Smooth muscle cell (in vitro differentiated cells): Measurements from ENCODE around the gene SLTM. TPM values are rescaled to one million over a fixed set of nuclear protein-coding genes. Genes with fewer than 3 reads are reported as not detected.

Source experiments
- DNase-seq: peaks from one replicate; lab custom pipeline; 2025; ENCODE audit not compliant: unreplicated experiment; lab: John Stamatoyannopoulos, UW
- H2AFZ ChIP-seq: fragments of 200-600 bp; sonication (generic); 2 replicates; pipeline ENCODE4 v1.6.0; 2016; ENCODE audit warnings: antibody characterized with exemption, low read depth, mild to moderate bottlenecking
- H3F3A ChIP-seq: fragments of 200-600 bp; sonication (generic); 2 replicates; pipeline ENCODE4 v1.6.0; 2017; ENCODE audit warnings: antibody characterized with exemption, low read depth
- H3K27ac ChIP-seq: fragments of 200-600 bp; sonication (generic); 2 replicates; pipeline ENCODE4 v1.5.1; 2016; ENCODE audit warnings: low read depth, mild to moderate bottlenecking
- H3K27me3 ChIP-seq: fragments of 200-600 bp; sonication (generic); 2 replicates; pipeline ENCODE4 v1.6.1; 2016; ENCODE audit warnings: low read depth, mild to moderate bottlenecking
- H3K36me3 ChIP-seq: fragments of 200-600 bp; sonication (generic); 2 replicates; pipeline ENCODE4 v1.5.1; 2016; ENCODE audit warnings: low read depth
- H3K4me1 ChIP-seq: fragments of 200-600 bp; sonication (generic); 2 replicates; pipeline ENCODE4 v1.5.1; 2016; ENCODE audit warnings: low read depth
- H3K4me2 ChIP-seq: fragments of 200-600 bp; sonication (generic); 2 replicates; pipeline ENCODE4 v1.6.0; 2016; ENCODE audit warnings: mild to moderate bottlenecking
- H3K4me3 ChIP-seq: fragments of 200-600 bp; sonication (generic); 2 replicates; pipeline ENCODE4 v1.5.1; 2016; ENCODE audit warnings: mild to moderate bottlenecking
- H3K79me2 ChIP-seq: fragments of 200-600 bp; sonication (generic); 2 replicates; pipeline ENCODE4 v1.6.0; 2016; ENCODE audit warnings: low read depth, mild to moderate bottlenecking
- H3K9ac ChIP-seq: fragments of 200-600 bp; sonication (generic); 2 replicates; pipeline ENCODE4 v1.6.0; 2016; ENCODE audit warnings: low read depth
- H3K9me3 ChIP-seq: fragments of 200-600 bp; sonication (generic); replicated peaks from 2 replicates; pipeline ENCODE4 v1.5.1; 2016; ENCODE audit warnings: low read depth
- H4K20me1 ChIP-seq: fragments of 200-600 bp; sonication (generic); 2 replicates; pipeline ENCODE4 v1.6.0; 2016; ENCODE audit warnings: low read depth
- CTCF ChIP-seq: fragments of 200-600 bp; sonication (generic); IDR thresholded peaks from 2 replicates; pipeline ENCODE4 v1.5.1; 2017; ENCODE audit warnings: borderline replicate concordance, mild to moderate bottlenecking, antibody characterized with exemption; ENCODE audit not compliant: insufficient read depth, poor library complexity, severe bottlenecking
- WGBS: methylation state at CpG from one replicate; pipeline ENCODE4 v1.1.7; 2016; ENCODE audit warnings: low lambda C conversion rate; 5-methylcytosine and 5-hydroxymethylcytosine counted together
- polyA plus RNA-seq: library from polyadenylated mRNA; unstranded; fragments of >200 nt; fragmentation: Nextera tagmentation; extraction: Ambion mirVana; gene quantifications from 2 replicates; pipeline ENCODE4 v1.2.1, GENCODE V29; 2016
- total RNA-seq: library from RNA; depleted of rRNA; stranded (reverse); fragments of >200 nt; gene quantifications from 2 replicates; pipeline ENCODE4 v1.2.3, GENCODE V29; 2014

SLTM gene
- total and polyA plus RNA-seq, 2 experiments from 2014 or later: 43.8 to 56.8 TPM

GRCh38 chr15:58932710-58933280, 684 bp downstream of the SLTM start:
- peaks cover 16% of the 10 kb centered on the region for H3F3A ChIP-seq
- peaks cover 51% of the 10 kb centered on the region for H3K79me2 ChIP-seq
- under 1% methylated on average over 27 of the region's 37 CpGs for WGBS

DNA sequence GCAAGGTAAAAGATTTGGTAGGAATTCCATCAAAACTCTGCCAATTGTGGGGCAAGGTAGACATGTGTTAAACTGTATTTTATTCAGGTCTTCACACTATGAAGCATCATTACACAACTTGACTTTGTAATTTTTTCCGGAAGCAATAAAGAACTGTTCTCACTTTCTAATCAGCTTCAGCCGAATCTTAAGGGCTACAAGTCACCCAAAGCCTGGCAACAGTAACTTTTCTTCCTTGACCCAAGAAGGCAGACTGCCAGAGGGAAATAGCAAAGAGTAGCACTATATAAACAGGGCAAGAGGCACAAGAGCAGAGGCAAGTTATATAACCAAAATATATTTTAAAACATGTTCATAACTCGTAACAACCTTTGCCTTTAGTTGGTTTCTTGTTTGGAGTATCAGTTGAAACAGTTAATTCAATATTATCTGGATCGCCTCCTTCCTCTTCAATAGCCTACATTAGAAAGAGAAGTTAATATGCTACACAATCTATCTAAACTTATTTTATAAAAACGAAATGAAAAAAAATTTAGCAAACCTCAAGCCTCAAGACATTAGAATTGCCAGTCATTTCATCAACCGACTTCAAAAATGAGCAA, 1.4 kb downstream of the SLTM start:
- peaks cover 15% of the 10 kb centered on the region for H3K4me1 ChIP-seq
- no peak for DNase-seq
- H2AFZ ChIP-seq: no peak overlapping the region
- peaks cover 58% of the 10 kb centered on the region for H3K79me2 ChIP-seq
- TF ChIP-seq CTCF: no peak
- peak overlapping the region; percentile 98 for H3K27ac ChIP-seq
- H3K4me3 ChIP-seq: peak overlapping the region; percentile 89
- H3K36me3 ChIP-seq: no peaks in the 10 kb centered on the region
- H4K20me1 ChIP-seq: peaks cover 28% of the 10 kb centered on the region
- 2% methylated on average over 6 of the region's 6 CpGs for WGBS
- H3K9ac ChIP-seq: peak overlapping the region; percentile 98
- H3K4me2 ChIP-seq: peak overlapping the region; percentile 96
- no peaks in the 10 kb centered on the region for H3K9me3 ChIP-seq
- no peaks in the 10 kb centered on the region for H3K27me3 ChIP-seq
- H3F3A ChIP-seq: peaks cover 16% of the 10 kb centered on the region

More at GRCh38 chr15:58932710-58933280, 684 bp downstream of the SLTM start:
- H3K4me2 ChIP-seq: peak overlapping the region; percentile 96
- DNase-seq: peak; percentile 39
- peak overlapping the region; percentile 98 for H3K9ac ChIP-seq
- H3K27me3 ChIP-seq: no peaks in the 10 kb centered on the region
- peaks cover 21% of the 10 kb centered on the region for H4K20me1 ChIP-seq
- peak overlapping the region; percentile 94 for H2AFZ ChIP-seq
- no peaks in the 10 kb centered on the region for H3K9me3 ChIP-seq
- H3K27ac ChIP-seq: peak overlapping the region; percentile 98
- H3K4me3 ChIP-seq: peak overlapping the region; percentile 89
- H3K4me1 ChIP-seq: peaks cover 15% of the 10 kb centered on the region
- no peak for TF ChIP-seq CTCF
- no peaks in the 10 kb centered on the region for H3K36me3 ChIP-seq

GRCh38 chr15:58929891-58930416, 3.5 kb downstream of the SLTM start:
- H2AFZ ChIP-seq: no peak overlapping the region
- no peak overlapping the region for H3K4me3 ChIP-seq
- no peaks in the 10 kb centered on the region for H3K9me3 ChIP-seq
- 86% methylated on average over 11 of the region's 11 CpGs for WGBS
- DNase-seq: no peak
- H3K27me3 ChIP-seq: no peaks in the 10 kb centered on the region
- H3K27ac ChIP-seq: no peak overlapping the region
- TF ChIP-seq CTCF: no peak
- no peak overlapping the region for H3K4me2 ChIP-seq
- H3K4me1 ChIP-seq: peaks cover 15% of the 10 kb centered on the region
- no peak overlapping the region for H3K9ac ChIP-seq
- peaks cover 79% of the 10 kb centered on the region for H3K79me2 ChIP-seq
- peaks cover 8% of the 10 kb centered on the region for H3K36me3 ChIP-seq
- H4K20me1 ChIP-seq: peaks cover 46% of the 10 kb centered on the region
- peaks cover 19% of the 10 kb centered on the region for H3F3A ChIP-seq

GRCh38 chr15:58926823-58927222, 6.7 kb downstream of the SLTM start:
- Histone ChIP-seq H3K4me1 (peaks cover 11% of the 10 kb centered on the region), H3K27me3 (no peaks in the 10 kb centered on the region), H3K27ac (no peak overlapping the region), H2AFZ (no peak overlapping the region), H3K9ac (no peak overlapping the region), H3K36me3 (peaks cover 8% of the 10 kb centered on the region), H4K20me1 (peaks cover 64% of the 10 kb centered on the region), H3K4me3 (no peak overlapping the region), H3F3A (peaks cover 7% of the 10 kb centered on the region), H3K79me2 (peaks cover 96% of the 10 kb centered on the region), H3K9me3 (no peaks in the 10 kb centered on the region), H3K4me2 (no peak overlapping the region)
- 97% methylated on average over 5 of the region's 5 CpGs for WGBS
- TF ChIP-seq CTCF: no peak
- DNase-seq: no peak
